H9 (cell line): ENCODE data around the gene CEP41. TPM values are rescaled to one million over a fixed set of nuclear protein-coding genes. Genes with fewer than 3 reads are reported as not detected.

Source experiments
- DNase-seq: peaks from one replicate; pipeline ENCODE4 v3.0.0-alpha.2; 2017
- H2AFZ ChIP-seq: one replicate; pipeline ENCODE4 v1.6.1; 2013; ENCODE audit warnings: mild to moderate bottlenecking, low read length, control low read depth, moderate library complexity
- H2AK5ac ChIP-seq: 2 replicates; pipeline ENCODE4 v1.6.1; 2013; ENCODE audit warnings: low read length, control low read depth, mixed read lengths; ENCODE audit not compliant: insufficient read length
- H2BK120ac ChIP-seq: one replicate; pipeline ENCODE4 v1.6.1; 2013; ENCODE audit warnings: low read depth, mild to moderate bottlenecking, low read length, control low read depth, inconsistent platforms; ENCODE audit not compliant: poor library complexity, severe bottlenecking
- H2BK12ac ChIP-seq: 2 replicates; pipeline ENCODE4 v1.6.1; 2013; ENCODE audit warnings: low read length, control low read depth, mixed read lengths, low read depth; ENCODE audit not compliant: insufficient read length
- H2BK15ac ChIP-seq: 2 replicates; pipeline ENCODE4 v1.6.1; 2013; ENCODE audit warnings: low read depth, low read length, control low read depth
- H2BK20ac ChIP-seq: one replicate; pipeline ENCODE4 v1.6.1; 2013; ENCODE audit warnings: low read depth, mild to moderate bottlenecking, low read length, control low read depth, inconsistent platforms; ENCODE audit not compliant: poor library complexity, severe bottlenecking
- H2BK5ac ChIP-seq: 2 replicates; pipeline ENCODE4 v1.6.1; 2013; ENCODE audit warnings: low read length, control low read depth, mixed read lengths; ENCODE audit not compliant: insufficient read length
- H3K14ac ChIP-seq: 2 replicates; pipeline ENCODE4 v1.6.1; 2013; ENCODE audit warnings: low read length, control low read depth; ENCODE audit not compliant: insufficient read depth
- H3K18ac ChIP-seq: 2 replicates; pipeline ENCODE4 v1.6.1; 2013; ENCODE audit warnings: low read depth, mild to moderate bottlenecking, mixed read lengths, low read length, control low read depth; ENCODE audit not compliant: insufficient read length
- H3K23ac ChIP-seq: 2 replicates; pipeline ENCODE4 v1.6.1; 2013; ENCODE audit warnings: low read length, control low read depth, mixed read lengths, low read depth; ENCODE audit not compliant: insufficient read length
- H3K23me2 ChIP-seq: 2 replicates; pipeline ENCODE4 v1.6.1; 2013; ENCODE audit warnings: low read depth, mild to moderate bottlenecking, mixed read lengths, low read length, control low read depth; ENCODE audit not compliant: insufficient read length, poor library complexity, severe bottlenecking
- H3K27ac ChIP-seq: 2 replicates; pipeline ENCODE4 v1.5.1; 2013; ENCODE audit warnings: low read length, control low read depth, mixed read lengths, low read depth; ENCODE audit not compliant: insufficient read length
- H3K27me3 ChIP-seq: 2 replicates; pipeline ENCODE4 v1.6.1; 2013; ENCODE audit warnings: low read length, control low read depth, inconsistent platforms; ENCODE audit not compliant: insufficient read depth
- H3K4ac ChIP-seq: 2 replicates; pipeline ENCODE4 v1.6.1; 2013; ENCODE audit warnings: low read depth, mild to moderate bottlenecking, control low read depth, inconsistent platforms, low read length, moderate library complexity
- H3K4me1 ChIP-seq: 2 replicates; pipeline ENCODE4 v1.6.1; 2013; ENCODE audit warnings: low read length, control low read depth, inconsistent platforms; ENCODE audit not compliant: insufficient read depth
- H3K4me2 ChIP-seq: 2 replicates; pipeline ENCODE4 v1.6.1; 2013; ENCODE audit warnings: low read length, control low read depth, mixed read lengths; ENCODE audit not compliant: insufficient read length, insufficient read depth
- H3K56ac ChIP-seq: 2 replicates; pipeline ENCODE4 v1.6.1; 2013; ENCODE audit warnings: low read depth, mild to moderate bottlenecking, mixed read lengths, low read length, control low read depth; ENCODE audit not compliant: insufficient read length
- H3K79me1 ChIP-seq: 2 replicates; pipeline ENCODE4 v1.6.1; 2013; ENCODE audit warnings: low read depth, mild to moderate bottlenecking, moderate library complexity, low read length, control low read depth, inconsistent platforms; ENCODE audit not compliant: insufficient read depth, poor library complexity, severe bottlenecking
- H3K79me2 ChIP-seq: 2 replicates; pipeline ENCODE4 v1.6.1; 2013; ENCODE audit warnings: low read length, control low read depth, inconsistent platforms; ENCODE audit not compliant: insufficient read depth
- H3K9ac ChIP-seq: 2 replicates; pipeline ENCODE4 v1.6.1; 2013; ENCODE audit warnings: low read length, control low read depth, mixed read lengths; ENCODE audit not compliant: insufficient read length; ENCODE audit errors: extremely low read depth
- H3K9me3 ChIP-seq: one replicate; pipeline ENCODE4 v1.6.1; 2013; ENCODE audit warnings: low read depth, low read length, inconsistent platforms; ENCODE audit not compliant: control insufficient read depth
- H3T11ph ChIP-seq: one replicate; pipeline ENCODE4 v1.6.1; 2013; ENCODE audit warnings: mild to moderate bottlenecking, low read length, control low read depth, inconsistent platforms
- H4K20me1 ChIP-seq: one replicate; pipeline ENCODE4 v1.6.1; 2013; ENCODE audit not compliant: control insufficient read depth, insufficient read length, insufficient read depth
- H4K5ac ChIP-seq: 2 replicates; pipeline ENCODE4 v1.6.1; 2013; ENCODE audit warnings: low read depth, mild to moderate bottlenecking, mixed read lengths, low read length, control low read depth; ENCODE audit not compliant: insufficient read length
- H4K8ac ChIP-seq: replicated peaks from 2 replicates; pipeline ENCODE4 v1.6.1; 2013; ENCODE audit warnings: low read length, control low read depth, mixed read lengths, low read depth; ENCODE audit not compliant: insufficient read length
- H4K91ac ChIP-seq: 2 replicates; pipeline ENCODE4 v1.6.1; 2013; ENCODE audit warnings: low read depth, mild to moderate bottlenecking, moderate library complexity, mixed read lengths, low read length, control low read depth; ENCODE audit not compliant: insufficient read length
- H3K27ac Mint-ChIP-seq, 3 experiments: 2 replicates in 2 of 3; 3 replicates in 1 of 3; pipeline ENCODE4 v1.8.0; 2020 to 2021; ENCODE audit warnings: mixed read lengths in 3 of 3, mild to moderate bottlenecking in 1 of 3, moderate library complexity in 1 of 3
- H3K27me3 Mint-ChIP-seq: 2 replicates; pipeline ENCODE4 v1.8.0; 2021; ENCODE audit warnings: low read depth, mild to moderate bottlenecking, moderate library complexity, mixed read lengths
- H3K36me3 Mint-ChIP-seq, 3 experiments: 2 replicates in 2 of 3; 3 replicates in 1 of 3; pipeline ENCODE4 v1.8.0; 2020 to 2021; ENCODE audit warnings: low read depth in 3 of 3, mixed read lengths in 3 of 3; ENCODE audit not compliant: insufficient read depth in 1 of 3
- H3K4me1 Mint-ChIP-seq, 2 experiments: 2 replicates each; pipeline ENCODE4 v1.8.0; 2020; ENCODE audit warnings: mixed read lengths in 2 of 2
- H3K4me3 Mint-ChIP-seq, 2 experiments: 2 replicates in 1 of 2; 3 replicates in 1 of 2; pipeline ENCODE4 v1.8.0; 2020 to 2021; ENCODE audit warnings: mild to moderate bottlenecking in 2 of 2, mixed read lengths in 2 of 2, moderate library complexity in 1 of 2
- H3K9me3 Mint-ChIP-seq, 2 experiments: 2 replicates in 1 of 2; 3 replicates in 1 of 2; pipeline ENCODE4 v1.8.0; 2020; ENCODE audit warnings: mild to moderate bottlenecking in 2 of 2, mixed read lengths in 2 of 2, moderate library complexity in 1 of 2
- CTCF ChIP-seq: fragments of 200-600 bp; sonication (generic); conservative IDR thresholded peaks from 3 replicates; pipeline ENCODE4 v1.8.0; 2021; ENCODE audit warnings: antibody characterized with exemption, mild to moderate bottlenecking
- WGBS: extraction: QIAGEN DNeasy Blood & Tissue Kit; methylation state at CpG from one replicate; pipeline ENCODE4 v1.1.7; 2013; ENCODE audit warnings: missing lambda C conversion rate, low lambda C conversion rate, mixed read lengths; ENCODE audit not compliant: insufficient read length; ENCODE audit errors: extremely low coverage; 5-methylcytosine and 5-hydroxymethylcytosine counted together
- total RNA-seq: library from RNA; stranded (reverse); gene quantifications from 2 replicates; pipeline ENCODE4 v1.2.1, GENCODE V29; 2021

CEP41 gene
- total RNA-seq, 1 experiment from 2014 or later: 9.7 TPM

- Mint-ChIP-seq H3K36me3 (peaks cover 14 to 21% (median 19%) of the 10 kb centered on the region in 3 experiments), H3K27me3 (peaks cover 7% of the 10 kb centered on the region), H3K27ac (no peak within 1 kb of the TSS), H3K4me1 (peaks cover 4 to 10% of the 10 kb centered on the region in 2 experiments; a peak in 3 of 4 replicates), H3K9me3 (peaks cover 19 to 27% of the 10 kb centered on the region in 2 experiments), H3K4me3 (no peak within 1 kb of the TSS)
- H3K9ac ChIP-seq: no peak within 1 kb of the TSS
- H2AK5ac ChIP-seq: no peak within 1 kb of the TSS
- no peak within 1 kb of the TSS for H4K5ac ChIP-seq
- no peak within 1 kb of the TSS for H2AFZ ChIP-seq
- H3K18ac ChIP-seq: no peak within 1 kb of the TSS
- no peak within 1 kb of the TSS for H3T11ph ChIP-seq
- H3K14ac ChIP-seq: no peak within 1 kb of the TSS; the same call in 1 of the 2 replicates
- H2BK5ac ChIP-seq: no peak within 1 kb of the TSS
- no peak within 1 kb of the TSS for H4K8ac ChIP-seq
- no peaks in the 10 kb centered on the region for H3K79me2 ChIP-seq
- no peak within 1 kb of the TSS for H3K4ac ChIP-seq
- no peak within 1 kb of the TSS; the same call in 1 of the 2 replicates for H2BK15ac ChIP-seq
- no peak within 1 kb of the TSS for H3K56ac ChIP-seq
- H3K4me1 ChIP-seq: no peaks in the 10 kb centered on the region
- H2BK20ac ChIP-seq: no peak within 1 kb of the TSS
- no peaks in the 10 kb centered on the region for H3K23me2 ChIP-seq
- no peak within 1 kb of the TSS for H2BK120ac ChIP-seq
- H3K79me1 ChIP-seq: no peaks in the 10 kb centered on the region
- H3K23ac ChIP-seq: no peak within 1 kb of the TSS
- WGBS: no CpG with 5 or more reads among the region's 20 CpGs
- H3K27ac ChIP-seq: no peak within 1 kb of the TSS
- H2BK12ac ChIP-seq: no peak within 1 kb of the TSS
- H3K4me2 ChIP-seq: no peak within 1 kb of the TSS
- H4K20me1 ChIP-seq: no peaks in the 10 kb centered on the region
- no peaks in the 10 kb centered on the region for H3K27me3 ChIP-seq
- no peak for DNase-seq
- no peak for TF ChIP-seq CTCF
- H4K91ac ChIP-seq: no peak within 1 kb of the TSS
- no peaks in the 10 kb centered on the region for H3K9me3 ChIP-seq
Measured at GRCh38 chr7:130379921-130380860, 60.6 kb downstream of the CEP41 start, which contains the start of gene CPA1. TSS of gene CPA1 (plus strand) at chr7:130380494. CDS start at chr7:130380521, 27 bp downstream.
